Vagina (tissue), 2 donors: ENCODE results near the gene DNAJC3. TPM values are rescaled to one million over a fixed set of nuclear protein-coding genes. Genes with fewer than 3 reads are reported as not detected.

Experiments
- DNase-seq, 2 donors: peaks; one replicate each; pipeline ENCODE4 v3.0.0-alpha.2; 2017; ENCODE audit errors: extremely low spot score in 2 of 2
- H3K27ac ChIP-seq: fragments of 200-600 bp; sonication (generic); one replicate; pipeline ENCODE4 v1.5.1; 2019
- H3K27me3 ChIP-seq: fragments of 200-600 bp; sonication (generic); one replicate; pipeline ENCODE4 v1.5.1; 2019
- H3K36me3 ChIP-seq, 2 donors: fragments of 200-600 bp; sonication (generic); one replicate each; pipeline ENCODE4 v1.5.1; 2017 to 2019
- H3K4me1 ChIP-seq: fragments of 200-600 bp; sonication (generic); one replicate; pipeline ENCODE4 v1.5.1; 2019
- H3K4me3 ChIP-seq, 2 donors: fragments of 200-600 bp; sonication (generic); 1 replicate in 1 of 2; 2 replicates in 1 of 2; pipeline ENCODE4 v1.5.1; 2016 to 2019
- H3K9me3 ChIP-seq: fragments of 200-600 bp; sonication (generic); one replicate; pipeline ENCODE4 v1.5.1; 2019
- CTCF ChIP-seq, 3 experiments: fragments of 450-650 bp in 2 of 3; fragments of 200-600 bp in 1 of 3; sonication (generic) in 1 of 3; IDR thresholded peaks; one replicate each; pipeline ENCODE4 v1.5.1; 2017 to 2019; ENCODE audit warnings: antibody characterized with exemption in 3 of 3, mild to moderate bottlenecking in 2 of 3, moderate library complexity in 2 of 3
- POLR2A ChIP-seq, 2 donors: fragments of 450-650 bp; IDR thresholded peaks; one replicate each; pipeline ENCODE4 v1.6.1; 2017; ENCODE audit warnings: antibody characterized with exemption in 2 of 2, mild to moderate bottlenecking in 2 of 2, moderate library complexity in 2 of 2
- POLR2AphosphoS5 ChIP-seq, 2 donors: sonication (generic); formaldehyde crosslinking; IDR thresholded peaks; one replicate each; pipeline ENCODE4 v1.9.0; 2017; ENCODE audit warnings: antibody characterized with exemption in 2 of 2, mild to moderate bottlenecking in 2 of 2, low read depth in 1 of 2; ENCODE audit not compliant: insufficient read depth in 1 of 2
- intact Hi-C: fragments of 100-400 bp; cut with DNase I; formaldehyde crosslinking; loops from one replicate; pipeline ENCODE4 v1.15.1; 2023
- total RNA-seq: library from RNA; depleted of rRNA; stranded (reverse); fragments of >200 nt; gene quantifications from one replicate; pipeline ENCODE4 v1.2.3, GENCODE V29; 2016

DNAJC3 gene
- total RNA-seq, 1 donor from 2014 or later = 33.1 TPM

GRCh38 chr13:95741584-95742563, 64.9 kb downstream of the DNAJC3 start:
- no peak overlapping the region for H3K27ac ChIP-seq
- no peaks in the 10 kb centered on the region for H3K9me3 ChIP-seq
- TF ChIP-seq POLR2AphosphoS5 (IDR thresholded peaks at IDR 0.05; ENCODE audit: insufficient read depth in 1 of 2, low read depth in 1 of 2) = no peak
- no peak for TF ChIP-seq POLR2A (IDR thresholded peaks at IDR 0.05)
- no peak for TF ChIP-seq CTCF (IDR thresholded peaks at IDR 0.05)
- no peaks in the 10 kb centered on the region for H3K4me1 ChIP-seq
- no peaks in the 10 kb centered on the region for H3K36me3 ChIP-seq
- H3K27me3 ChIP-seq = no peaks in the 10 kb centered on the region
- DNase-seq = no peak
- H3K4me3 ChIP-seq = no peak overlapping the region
- intact Hi-C loops = no loop called here

GRCh38 chr13:95743192-95743591, 66.3 kb downstream of the DNAJC3 start:
- DNase-seq = no peak
- H3K9me3 ChIP-seq = no peaks in the 10 kb centered on the region
- intact Hi-C loops = no loop called here
- no peak overlapping the region for H3K4me3 ChIP-seq
- no peaks in the 10 kb centered on the region for H3K4me1 ChIP-seq
- TF ChIP-seq POLR2A (IDR thresholded peaks at IDR 0.05) (no peak), POLR2AphosphoS5 (IDR thresholded peaks at IDR 0.05; ENCODE audit: insufficient read depth in 1 of 2, low read depth in 1 of 2) (no peak)
- no peaks in the 10 kb centered on the region for H3K36me3 ChIP-seq
- H3K27ac ChIP-seq = no peak overlapping the region
- H3K27me3 ChIP-seq = no peaks in the 10 kb centered on the region

- Histone ChIP-seq H3K27ac (no peak overlapping the region), H3K4me1 (no peaks in the 10 kb centered on the region), H3K4me3 (no peak overlapping the region), H3K36me3 (no peaks in the 10 kb centered on the region), H3K9me3 (no peaks in the 10 kb centered on the region), H3K27me3 (no peaks in the 10 kb centered on the region)
- no peak for DNase-seq
- TF ChIP-seq POLR2A (IDR thresholded peaks at IDR 0.05) = no peak
- no peak for TF ChIP-seq CTCF (IDR thresholded peaks at IDR 0.05)
- TF ChIP-seq POLR2AphosphoS5 (IDR thresholded peaks at IDR 0.05; ENCODE audit: insufficient read depth in 1 of 2, low read depth in 1 of 2) = no peak
- intact Hi-C loops = no loop called here
These were observed 68.3 kb downstream of the DNAJC3 start for GRCh38 chr13:95745289-95745688.

GRCh38 chr13:95745752-95746151, 68.8 kb downstream of the DNAJC3 start:
- Histone ChIP-seq H3K4me1 (no peaks in the 10 kb centered on the region), H3K4me3 (no peak overlapping the region), H3K36me3 (no peaks in the 10 kb centered on the region), H3K27me3 (no peaks in the 10 kb centered on the region), H3K27ac (no peak overlapping the region), H3K9me3 (no peaks in the 10 kb centered on the region)
- DNase-seq = no peak
- intact Hi-C loops = no loop called here
- TF ChIP-seq POLR2AphosphoS5 (IDR thresholded peaks at IDR 0.05; ENCODE audit: insufficient read depth in 1 of 2, low read depth in 1 of 2) (no peak), CTCF (IDR thresholded peaks at IDR 0.05) (no peak), POLR2A (IDR thresholded peaks at IDR 0.05) (no peak)

- H3K9me3 ChIP-seq = no peaks in the 10 kb centered on the region
- H3K4me1 ChIP-seq = no peaks in the 10 kb centered on the region
- DNase-seq = no peak
- no peaks in the 10 kb centered on the region for H3K27me3 ChIP-seq
- intact Hi-C loops = no loop called here
- no peaks in the 10 kb centered on the region for H3K36me3 ChIP-seq
- no peak for TF ChIP-seq CTCF (IDR thresholded peaks at IDR 0.05)
- TF ChIP-seq POLR2AphosphoS5 (IDR thresholded peaks at IDR 0.05; ENCODE audit: insufficient read depth in 1 of 2, low read depth in 1 of 2) = no peak
- TF ChIP-seq POLR2A (IDR thresholded peaks at IDR 0.05) = no peak
- H3K4me3 ChIP-seq = no peak overlapping the region
- H3K27ac ChIP-seq = no peak overlapping the region
These were observed 72.6 kb downstream of the DNAJC3 start for GRCh38 chr13:95749545-95749944.
